OCI-LY1 (cell line): Measurements from ENCODE around the gene SLC26A2.

Experiments used
- CTCF ChIP-seq: fragments of 200-600 bp; sonication (generic), shearing (Covaris generic); IDR thresholded peaks from 2 replicates; pipeline ENCODE4 v1.5.1; 2017; ENCODE audit warnings: mild to moderate bottlenecking, antibody characterized with exemption, low read length, moderate library complexity, mixed read lengths
- EZH2 ChIP-seq: fragments of 200-600 bp; sonication (generic), shearing (Covaris generic); IDR thresholded peaks from 2 replicates; pipeline ENCODE4 v1.8.0; 2017; ENCODE audit warnings: borderline replicate concordance, mixed run types, mild to moderate bottlenecking, antibody characterized with exemption, low read length, moderate library complexity, mixed read lengths

GRCh38 chr5:149960272-149961185, at the start of gene SLC26A2:
- no peak for TF ChIP-seq CTCF
- TF ChIP-seq EZH2, result no peak
